SHP77 treated with DMSO at 0.1 percent for 48 hours (cell line): ENCODE data around the gene ITPKC.

Source experiments
- DNase-seq: peaks from one replicate; lab custom pipeline; 2025; lab: John Stamatoyannopoulos, UW

ITPKC gene

DNA sequence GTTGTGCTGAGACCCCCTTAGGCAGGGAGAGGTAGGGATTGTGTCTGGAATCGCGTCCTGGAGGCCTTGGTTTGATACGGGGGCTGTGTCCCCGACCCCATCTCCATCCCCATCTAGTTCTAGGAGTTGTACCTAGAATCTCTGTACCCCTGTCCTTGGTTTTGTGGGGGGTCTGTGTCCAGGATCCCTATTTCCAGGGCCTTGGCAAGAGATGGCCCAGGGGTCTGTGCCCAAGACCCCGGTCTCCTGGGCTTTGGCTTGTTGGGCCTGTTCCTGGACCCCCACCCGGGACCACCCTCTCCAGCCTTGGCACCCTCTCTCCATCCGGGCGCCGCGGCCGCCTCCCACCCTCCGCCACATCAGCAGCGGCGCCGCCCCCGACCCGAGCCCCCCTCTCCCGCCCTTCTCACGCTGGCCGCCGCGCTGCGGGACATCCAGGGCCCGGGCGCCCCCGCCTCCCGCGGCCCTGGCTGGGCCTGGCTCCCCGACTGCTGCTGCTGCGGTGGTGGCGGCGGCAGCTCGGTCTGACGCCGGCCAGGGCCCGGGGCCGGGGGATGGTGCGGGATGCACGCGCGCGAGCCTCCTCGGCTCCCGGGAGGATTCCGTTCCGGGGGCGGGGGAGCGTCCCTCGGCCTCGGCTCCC is 26.7 kb upstream of the ITPKC start, which contains the start of gene NUMBL:
TSS of gene NUMBL (minus strand) at position 602 of the 643 bp plus-strand sequence. CDS start at position 434, 168 bp downstream.
- no peak for DNase-seq

DNA sequence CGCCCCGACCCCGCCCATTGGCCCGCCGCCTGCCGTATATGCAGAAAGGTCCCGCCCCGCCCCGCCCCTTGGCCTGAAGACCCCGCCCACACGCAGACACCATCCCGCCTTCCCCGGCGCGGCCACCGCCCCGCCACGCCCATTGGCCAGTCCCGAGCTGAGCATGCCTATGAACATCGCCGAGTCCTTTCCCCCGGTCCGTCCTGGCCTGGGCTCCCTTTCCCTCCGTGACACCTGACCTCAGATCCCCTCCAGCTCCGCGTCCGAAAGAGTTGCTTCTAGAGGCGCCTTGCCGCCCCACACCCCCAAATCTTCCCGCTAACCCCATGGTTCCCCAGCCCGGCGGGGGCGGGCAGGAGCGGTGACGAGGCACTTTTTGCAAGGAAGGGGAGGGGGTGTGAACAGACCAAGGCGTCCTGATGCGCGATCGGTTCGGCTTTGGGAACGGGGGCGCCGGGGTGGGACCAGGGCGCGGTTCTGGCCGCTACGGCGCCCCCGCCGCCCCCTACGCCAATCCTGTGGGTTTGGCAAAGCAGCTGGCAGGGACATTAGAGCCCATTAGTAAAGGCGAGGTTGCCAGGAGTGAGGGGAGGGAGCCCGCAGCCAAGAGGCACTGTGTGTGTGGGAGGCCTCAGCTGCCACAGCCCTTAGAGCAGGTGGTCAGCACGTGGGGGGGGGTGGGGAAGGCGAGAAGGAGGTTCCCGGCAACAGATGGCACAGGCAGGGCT is 26.1 kb upstream of the ITPKC start:
- DNase-seq, result peak; percentile 89

DNA sequence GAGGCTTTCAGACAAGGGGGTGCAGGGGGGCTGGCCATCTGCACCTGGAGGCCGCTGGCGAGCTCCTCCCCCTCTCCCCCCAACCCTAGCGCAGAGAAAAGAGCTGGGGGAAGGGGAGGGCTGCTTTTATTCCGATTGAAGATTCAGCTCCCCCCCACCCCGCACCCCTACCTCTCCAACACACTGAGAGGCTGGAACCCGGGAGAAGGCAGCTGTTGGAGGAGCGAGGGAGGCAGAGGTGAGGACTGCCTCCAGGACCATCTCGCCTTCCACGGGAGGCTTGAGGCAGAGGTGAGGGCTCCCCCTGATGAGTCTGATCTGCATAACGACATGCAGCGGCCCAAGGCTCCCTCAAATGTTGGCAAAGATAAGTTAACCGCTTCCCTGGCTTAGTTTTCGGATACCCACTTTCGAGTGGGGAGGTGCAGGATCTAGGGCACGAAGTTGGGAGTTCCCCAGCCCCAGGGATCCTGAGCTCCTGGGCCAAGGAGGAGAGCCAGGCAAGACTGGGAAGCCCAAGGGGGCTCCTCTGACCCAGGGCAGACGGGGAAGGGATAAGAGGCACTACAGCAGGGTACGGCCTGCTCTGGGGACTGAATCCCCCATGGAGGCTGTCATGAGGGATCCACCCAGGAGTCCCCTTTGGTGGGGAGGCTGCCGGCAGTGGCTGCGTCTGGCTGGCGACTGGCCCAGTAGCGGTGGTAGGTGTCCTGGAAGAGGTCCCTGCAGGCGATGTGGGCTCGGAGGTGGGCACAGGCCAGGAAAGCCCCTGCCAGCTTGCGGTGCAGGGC is 25.3 kb upstream of the ITPKC start:
- no peak for DNase-seq

DNA sequence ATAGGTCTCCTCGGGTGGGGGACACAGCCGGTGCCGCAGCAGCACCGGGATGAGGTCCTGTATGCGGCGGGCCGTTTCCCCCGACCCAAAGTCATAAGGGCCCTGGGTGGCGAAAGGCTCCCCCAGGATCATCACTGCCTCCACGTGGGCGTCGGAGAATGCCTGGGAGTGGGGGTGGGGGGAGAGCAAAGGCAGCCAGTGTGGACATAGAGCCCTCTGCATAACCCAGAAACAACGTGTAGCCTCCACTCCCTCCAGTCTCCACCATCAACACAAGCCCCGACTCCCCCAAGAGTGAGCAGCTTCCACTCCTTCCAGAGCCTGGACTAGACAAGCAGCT is 24.7 kb upstream of the ITPKC start:
- DNase-seq, result no peak

DNA sequence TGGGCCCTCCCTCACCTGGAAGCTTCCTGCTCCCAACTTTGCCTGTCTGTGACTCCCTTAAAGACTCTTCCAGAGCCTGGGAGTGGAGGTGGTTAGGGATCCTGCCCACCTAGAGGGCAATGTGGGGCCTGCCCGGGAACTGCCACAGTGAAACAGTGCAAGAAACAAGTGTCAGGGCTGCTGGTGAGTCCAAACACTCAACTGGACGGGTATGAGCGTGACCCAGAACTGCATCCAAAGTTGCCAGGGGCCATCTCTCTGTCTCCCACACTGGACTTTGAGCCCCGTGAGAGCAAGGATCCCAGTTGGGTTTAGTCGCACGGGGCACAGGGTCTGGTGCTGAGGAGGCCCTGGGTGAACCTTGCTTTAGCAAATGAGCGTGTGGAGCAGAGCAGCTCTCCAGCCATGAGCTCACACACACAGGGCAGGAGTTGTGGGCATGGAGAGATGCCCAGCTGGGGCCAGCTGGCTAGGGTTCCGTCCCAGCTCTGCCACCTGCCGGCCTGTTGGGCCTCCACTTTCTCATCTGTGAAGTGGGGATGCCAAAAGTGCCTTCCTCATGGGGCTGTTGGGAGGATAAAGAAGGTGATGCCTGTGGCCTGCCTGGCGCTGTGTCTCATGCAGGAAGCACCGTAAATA is 23.6 kb upstream of the ITPKC start:
- DNase-seq, result no peak

DNA sequence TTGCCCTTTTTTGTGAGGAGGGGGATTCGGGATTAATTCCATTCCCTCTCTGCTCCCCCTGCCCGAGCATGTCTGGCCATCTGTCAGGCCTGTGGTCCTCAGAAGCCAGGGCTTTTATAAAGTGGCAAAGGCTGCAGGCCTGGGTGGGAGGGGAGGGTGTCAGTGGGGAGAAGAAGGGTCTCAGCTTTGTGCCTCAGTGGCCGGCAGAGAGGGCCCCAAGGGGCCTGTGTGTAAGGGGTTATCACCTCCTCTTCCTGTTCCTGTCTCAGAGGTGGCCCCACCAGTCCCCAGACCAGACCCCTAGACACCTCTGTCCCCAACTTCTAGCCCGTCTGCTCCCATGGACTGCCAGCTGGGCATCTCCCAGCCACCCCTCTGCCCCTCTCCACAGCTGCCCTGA is 23.0 kb upstream of the ITPKC start:
- DNase-seq, result no peak

DNA sequence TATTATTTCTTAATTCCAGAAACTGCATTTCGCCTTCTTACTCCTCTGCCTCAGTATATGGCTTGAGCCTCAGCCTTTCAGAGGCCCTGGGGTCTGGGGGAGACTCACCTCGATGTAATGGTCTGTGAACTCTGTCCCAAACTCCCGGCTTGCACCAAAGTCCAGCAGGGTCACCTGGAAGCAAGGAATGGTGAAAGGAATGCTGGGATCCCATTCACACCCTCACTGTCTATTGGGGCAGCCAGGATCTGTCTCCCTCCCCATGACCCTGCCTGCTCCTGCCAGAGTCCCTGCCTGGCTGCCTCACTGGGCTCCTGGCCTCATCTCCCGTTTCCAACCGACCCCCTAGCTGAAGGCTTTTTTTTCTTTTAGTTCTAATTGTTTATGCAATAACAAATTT is 21.0 kb upstream of the ITPKC start:
- no peak for DNase-seq

DNA sequence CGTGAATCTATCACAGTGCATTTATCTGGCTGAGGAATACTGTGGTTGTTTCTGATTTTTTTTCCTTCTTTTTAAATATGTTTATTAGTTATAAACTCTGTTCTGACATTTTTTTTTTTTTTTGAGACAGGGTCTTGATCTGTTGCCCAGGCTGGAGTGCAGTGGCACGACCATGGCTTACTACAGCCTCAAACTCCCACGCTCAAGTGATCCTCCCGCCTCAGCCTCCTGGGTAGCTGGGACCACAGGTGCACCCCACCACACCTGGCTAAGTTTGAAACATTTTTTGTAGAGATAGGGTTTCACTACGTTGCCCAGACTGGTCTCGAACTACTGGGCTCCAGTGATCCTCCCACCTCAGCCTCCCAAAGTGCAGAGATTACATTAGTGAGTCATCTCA is 19.9 kb upstream of the ITPKC start:
- DNase-seq, result no peak

DNA sequence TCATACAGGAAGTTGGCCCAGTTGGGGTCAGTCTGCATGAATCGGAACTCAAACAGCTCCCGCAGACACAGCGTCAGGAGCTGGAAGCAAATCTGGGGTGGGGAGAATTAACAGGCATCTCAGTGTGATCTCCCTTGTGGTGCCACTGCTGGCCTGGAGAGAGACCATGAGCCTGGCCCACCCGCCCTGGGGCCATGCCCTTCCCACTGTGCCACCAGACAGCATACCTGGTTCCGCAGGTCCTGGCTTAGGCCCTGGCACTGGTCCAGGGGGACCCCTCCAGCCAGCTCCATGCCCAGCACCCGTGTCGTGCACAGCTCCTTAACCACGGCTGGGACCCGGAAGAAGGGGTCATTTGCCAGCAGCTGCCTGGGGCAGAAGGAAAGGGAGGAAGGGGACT is 16.8 kb upstream of the ITPKC start:
- DNase-seq, result no peak

DNA sequence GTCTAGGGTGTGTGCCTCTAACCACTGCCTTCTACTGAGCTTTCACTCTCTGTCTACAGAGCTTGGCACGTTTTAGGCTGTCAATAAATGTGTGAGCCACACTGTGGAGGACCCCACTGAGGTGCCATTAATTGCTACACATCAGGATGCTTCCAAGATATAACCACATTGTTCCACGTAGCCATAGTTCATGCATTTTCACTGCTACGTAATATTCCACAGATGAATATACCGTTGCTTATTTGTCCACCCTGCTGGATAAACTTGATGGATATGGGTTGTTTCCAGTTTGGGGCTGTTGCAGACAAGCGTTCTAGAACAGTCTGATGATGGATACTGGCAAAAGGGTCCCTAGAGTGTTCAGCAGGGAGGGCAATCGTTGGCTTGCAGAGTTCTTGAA is 15.2 kb upstream of the ITPKC start:
- DNase-seq, result no peak

DNA sequence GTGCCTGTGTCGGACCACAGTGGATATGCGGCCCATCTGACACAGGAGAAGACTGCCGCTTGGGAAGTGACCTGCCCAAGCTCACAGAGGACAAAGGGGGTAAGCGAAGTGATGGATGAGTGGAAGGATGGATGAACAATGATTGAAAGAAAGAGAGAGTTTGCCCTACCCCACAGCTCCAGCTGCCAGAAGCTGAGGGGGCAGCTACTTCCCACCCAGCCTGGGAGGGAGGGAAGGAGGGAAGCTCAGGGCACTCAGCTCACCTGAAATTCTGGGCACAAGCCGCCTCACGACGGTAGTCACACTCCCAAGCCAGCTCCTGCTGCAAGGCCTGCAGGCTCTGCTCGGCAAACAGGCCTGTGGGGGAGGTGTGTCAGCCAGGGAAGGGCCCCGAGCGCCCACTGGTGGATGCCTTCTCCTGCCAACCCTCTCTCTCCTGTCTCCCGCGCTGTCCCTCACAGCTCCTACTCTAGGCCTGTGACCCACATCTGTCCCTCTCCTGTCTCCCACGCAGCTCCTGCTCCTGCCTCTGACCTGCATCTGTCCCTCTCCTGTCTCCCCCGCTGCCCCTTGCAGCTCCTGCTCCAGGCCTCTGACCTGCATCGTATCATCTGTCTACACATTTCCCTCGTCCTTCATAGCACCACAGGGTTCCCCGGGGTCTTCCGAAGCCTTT is 14.4 kb upstream of the ITPKC start:
- DNase-seq, result no peak

DNA sequence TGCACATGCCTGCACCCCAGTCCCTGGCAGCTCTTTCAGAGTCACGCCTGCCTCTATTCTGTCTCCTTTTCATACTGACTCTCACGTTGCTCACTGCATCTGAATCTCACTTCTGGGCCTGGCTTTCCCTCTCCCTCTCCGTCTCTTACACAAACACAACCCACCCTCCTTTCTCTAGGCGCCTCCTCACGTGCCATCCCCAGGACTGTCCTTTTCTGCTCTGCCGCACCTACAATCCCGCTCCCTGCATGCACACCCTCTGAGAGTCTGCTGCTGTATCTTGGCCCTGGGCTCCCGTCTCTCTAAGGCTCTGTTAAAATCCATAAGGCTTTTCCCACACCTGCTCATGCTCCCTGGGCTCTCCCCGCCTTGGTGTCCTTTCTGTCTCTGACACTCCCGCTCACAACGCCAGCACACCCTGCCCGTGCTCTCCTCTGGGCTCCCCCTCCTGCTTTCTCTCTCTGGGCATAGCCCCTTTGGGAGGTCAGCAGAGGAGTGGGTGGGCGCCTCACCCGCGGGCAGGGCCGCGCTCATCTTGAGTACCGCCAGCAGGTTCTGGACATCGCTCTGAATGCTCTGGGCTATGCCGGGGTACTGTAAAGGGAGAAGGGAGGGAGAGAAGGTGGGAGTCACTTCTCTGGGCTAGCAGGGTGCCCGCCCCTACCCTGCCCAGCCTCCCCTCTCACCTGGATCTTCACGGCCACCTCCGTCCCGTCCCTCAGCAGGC is 13.7 kb upstream of the ITPKC start:
- no peak for DNase-seq

DNA sequence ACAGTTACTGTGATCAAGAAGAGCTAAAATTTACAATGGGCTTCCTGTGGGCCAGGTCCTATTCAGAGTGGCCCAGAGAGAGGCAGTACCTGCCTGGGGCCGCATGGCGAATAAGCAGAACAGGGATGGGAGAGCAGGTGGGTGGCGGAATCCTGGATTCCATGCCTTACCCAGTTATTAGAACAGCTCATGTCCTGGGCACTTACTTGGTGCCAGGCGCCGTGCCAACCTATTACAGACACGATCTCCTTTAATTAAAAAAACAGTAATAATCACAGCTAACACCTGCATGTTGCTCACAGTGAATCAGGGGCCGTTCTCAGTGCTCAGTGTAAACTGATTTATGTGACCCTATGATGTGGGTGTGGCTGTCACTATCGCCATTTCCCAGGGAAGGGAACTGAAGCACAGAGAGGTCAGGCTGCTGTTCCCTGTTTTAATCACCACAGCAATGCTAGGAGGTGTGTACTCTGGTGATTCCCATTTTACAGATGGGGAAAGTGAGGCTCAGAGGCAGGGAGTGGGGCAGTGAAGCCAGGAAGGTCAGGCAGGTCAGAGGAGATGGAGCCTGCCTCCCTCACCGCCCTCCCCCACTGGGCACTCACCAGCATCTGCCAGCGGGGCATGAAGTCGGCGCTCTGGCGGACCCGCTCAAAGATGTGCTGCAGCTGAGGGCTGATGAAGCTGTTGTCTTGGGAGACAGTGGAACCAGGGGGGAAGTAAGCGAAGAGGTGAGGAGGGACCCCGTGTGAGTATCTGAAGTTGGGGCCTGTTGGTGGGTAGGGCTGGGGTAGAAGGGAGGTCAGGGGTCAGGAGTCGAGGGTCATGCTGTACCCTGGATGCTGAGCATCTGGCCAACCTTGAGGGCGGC is 12.2 kb upstream of the ITPKC start:
- no peak for DNase-seq

DNA sequence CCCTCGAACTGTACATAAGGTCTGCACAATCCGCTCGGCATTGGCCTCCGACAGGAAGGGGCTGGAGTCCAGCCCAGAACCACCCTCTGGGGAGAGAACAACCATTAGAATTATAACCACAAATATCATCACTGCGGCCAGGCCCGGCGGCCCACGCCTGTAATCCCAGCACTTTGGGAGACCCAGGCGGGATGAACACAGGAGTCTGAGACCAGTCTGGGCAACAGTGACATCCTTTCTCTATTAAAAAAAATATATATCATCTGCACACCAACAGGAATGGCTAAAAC is 11.6 kb upstream of the ITPKC start:
- DNase-seq, result no peak

DNA sequence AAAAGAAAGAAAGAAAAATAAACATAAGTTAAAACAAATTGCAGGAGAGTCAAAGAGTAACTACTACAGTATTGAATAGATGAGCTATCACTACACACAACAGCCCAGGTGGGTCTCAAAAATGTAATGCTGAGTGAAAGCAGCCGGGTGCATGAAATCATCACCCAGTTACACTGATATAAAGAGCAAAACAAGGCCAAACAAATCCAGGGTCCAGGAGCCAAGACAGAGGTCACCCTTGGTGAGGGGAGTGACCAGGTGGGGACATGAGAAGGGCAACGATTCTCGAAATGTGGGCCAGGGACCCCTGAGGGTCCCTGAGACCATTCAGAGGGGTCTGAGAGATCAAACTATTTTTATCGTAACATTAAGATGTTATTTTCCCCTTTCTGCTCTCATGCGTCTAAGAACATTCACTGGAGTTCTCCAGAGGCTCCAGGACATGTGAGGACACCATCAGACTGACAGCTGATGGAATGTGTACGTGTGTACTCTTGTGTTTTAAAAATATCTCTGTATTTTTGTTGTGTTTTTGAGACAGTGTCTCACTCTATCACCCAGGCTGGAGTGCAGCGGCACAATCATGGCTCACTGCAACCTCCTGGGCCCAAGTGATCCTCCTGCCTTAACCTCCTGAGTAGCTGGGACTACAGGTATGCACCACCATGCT is 10.8 kb upstream of the ITPKC start:
- DNase-seq, result no peak

DNA sequence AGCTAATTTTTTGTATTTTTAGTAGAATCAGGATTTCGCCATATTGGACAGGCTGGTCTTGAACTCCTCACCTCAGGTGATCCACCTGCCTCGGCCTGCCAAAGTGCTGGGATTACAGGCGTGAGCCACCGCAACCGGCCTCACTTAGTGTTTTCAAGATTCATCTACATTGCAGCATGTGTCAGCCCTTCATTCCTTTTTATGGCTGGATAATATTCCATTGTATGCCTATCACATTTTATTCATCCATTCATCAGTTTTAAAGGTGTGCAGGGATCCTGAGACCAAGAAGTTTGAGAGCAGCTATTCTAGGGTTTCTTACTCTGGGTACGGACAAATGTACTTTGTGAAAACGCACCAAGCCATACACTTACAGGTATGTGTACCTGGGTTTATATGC is 9.3 kb upstream of the ITPKC start:
- no peak for DNase-seq

DNA sequence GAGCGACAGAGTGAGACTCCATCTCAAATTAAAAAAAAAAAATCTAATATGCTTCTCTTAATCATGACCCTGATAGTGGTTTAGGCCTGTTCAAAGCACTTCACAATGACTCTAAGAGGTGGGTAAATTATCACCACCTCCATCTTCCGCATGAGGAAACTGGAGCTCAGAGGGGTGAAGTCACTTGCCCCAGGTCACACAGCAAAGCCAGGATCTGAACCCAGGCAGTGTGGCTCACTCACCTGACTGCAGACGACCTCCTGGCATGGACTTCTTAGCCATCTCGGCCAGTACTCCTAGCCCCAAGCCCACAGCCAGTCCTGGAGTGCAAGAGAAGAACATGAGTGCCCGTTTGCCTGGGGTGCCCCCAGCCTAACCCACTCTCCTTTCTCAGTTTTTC is 7.1 kb upstream of the ITPKC start:
- DNase-seq, result no peak

DNA sequence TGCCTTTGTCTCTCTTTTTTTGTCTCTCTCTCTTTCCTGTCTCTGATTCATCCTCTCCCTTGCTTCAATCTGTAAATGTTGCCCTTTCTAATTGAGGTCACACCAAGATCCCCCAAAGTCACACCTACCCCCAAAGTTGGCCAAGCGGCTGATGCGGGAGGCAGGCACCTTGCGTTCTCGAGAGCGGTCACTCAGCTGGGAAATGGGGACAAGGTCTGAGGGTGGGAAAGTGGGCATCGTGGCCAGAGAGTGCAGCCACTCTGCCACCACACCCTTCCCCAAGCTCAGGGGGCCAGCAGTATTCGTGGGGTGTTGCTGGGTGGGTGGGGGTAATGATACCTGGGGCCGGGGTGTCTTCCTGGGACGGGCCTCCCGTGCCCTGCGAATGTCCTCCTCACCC is 3.0 kb upstream of the ITPKC start:
- DNase-seq, result no peak

DNA sequence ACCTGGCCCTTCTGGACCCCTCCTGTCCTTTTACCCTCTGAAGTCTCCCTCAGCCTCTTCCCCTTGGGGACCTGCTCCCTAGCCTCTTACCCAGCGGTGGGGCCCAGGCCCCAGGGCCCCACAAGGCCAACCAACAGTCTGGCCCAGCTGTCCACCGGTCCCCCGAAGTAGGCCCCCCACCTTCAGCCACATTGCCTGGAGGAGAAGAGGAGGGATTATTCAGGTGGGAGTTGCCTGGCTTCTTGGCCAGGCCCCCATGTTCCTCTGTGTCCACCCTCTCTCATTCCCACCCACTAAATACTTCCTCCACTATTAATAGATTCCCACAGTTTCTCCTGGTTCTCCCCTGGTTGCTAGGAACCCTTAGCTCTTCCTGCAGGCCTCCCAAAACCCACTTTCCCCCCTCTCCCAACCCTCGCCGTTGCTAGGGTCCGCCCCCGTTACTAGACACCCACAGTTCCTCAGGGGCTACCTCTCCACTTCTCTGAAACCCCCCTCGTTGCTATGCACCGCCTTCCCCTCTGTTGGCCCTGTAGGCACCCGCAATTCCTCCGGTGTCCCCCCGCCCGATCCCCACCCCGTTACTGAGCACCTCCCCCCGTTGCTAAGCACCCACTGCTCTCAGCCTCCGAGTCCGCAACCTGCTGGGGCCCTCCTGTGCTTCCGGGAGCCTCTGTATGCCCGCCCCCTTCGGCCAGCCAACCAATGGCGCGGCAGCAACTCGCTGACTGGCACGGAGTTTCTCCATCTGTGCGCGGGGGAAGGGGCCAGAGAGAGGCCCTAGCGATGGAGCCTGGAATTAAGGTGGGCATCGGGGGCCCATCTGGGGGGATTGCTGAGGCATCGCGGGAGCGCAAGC is 2.2 kb upstream of the ITPKC start:
- peak; percentile 93 for DNase-seq
